Stimulated activated CD8-positive, alpha-beta memory T cell treated with anti-CD3 and anti-CD28 coated beads, Interleukin-12 subunit alpha, Interleukin-12 subunit beta, amount 100 ng/mL, for 24 hours (primary cell): ENCODE measurements around the gene ATF7.
"Not testable (repeated sequence)": the region's sequence is repeated elsewhere in the genome, so short reads cannot be mapped to it uniquely, and the experiment has no call there.

Experiments used
- DNase-seq: peaks from one replicate; pipeline ENCODE4 v3.0.0-alpha.2; 2020; ENCODE audit errors: extremely low read depth

Gene ATF7

DNA sequence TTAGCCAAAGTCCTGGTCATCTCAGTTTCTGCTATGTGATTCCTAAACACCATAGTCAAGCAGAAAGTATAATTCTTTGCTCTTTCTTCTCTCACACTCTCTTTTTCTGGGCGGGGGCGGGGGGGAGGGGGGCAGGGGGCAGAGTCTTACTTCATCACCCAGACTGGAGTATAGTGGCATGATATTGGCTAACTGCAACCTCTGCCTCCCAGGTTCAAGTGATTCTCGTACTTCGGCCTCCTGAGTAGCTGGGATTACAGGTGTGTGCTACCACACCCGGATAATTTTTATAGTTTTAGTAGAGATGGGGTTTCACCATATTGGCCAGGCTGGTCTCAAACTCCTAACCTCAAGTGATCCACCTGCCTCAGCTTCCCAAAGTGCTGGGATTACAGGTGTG lies 60.8 kb downstream of the ATF7 start:
- not testable (repeated sequence) for DNase-seq

DNA sequence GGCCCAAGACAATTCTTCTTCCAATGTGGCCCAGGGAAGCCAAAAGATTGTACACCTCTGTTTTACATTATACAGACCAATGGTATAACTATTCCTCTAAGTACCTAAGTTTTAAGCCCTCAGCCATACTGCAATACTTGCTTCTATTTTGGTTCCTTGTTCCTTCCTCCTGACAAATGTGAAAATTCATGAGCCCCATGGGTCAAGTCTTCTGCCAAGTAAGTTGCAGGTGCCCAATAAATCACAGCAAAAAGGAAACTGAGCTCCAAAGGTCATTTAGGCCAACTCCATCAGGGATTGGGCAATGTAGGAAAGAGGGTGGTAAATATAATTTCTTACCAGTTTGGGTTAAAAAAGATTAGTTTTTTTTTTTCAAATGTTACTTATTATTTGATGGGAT lies 61.2 kb downstream of the ATF7 start:
- no peak for DNase-seq

DNA sequence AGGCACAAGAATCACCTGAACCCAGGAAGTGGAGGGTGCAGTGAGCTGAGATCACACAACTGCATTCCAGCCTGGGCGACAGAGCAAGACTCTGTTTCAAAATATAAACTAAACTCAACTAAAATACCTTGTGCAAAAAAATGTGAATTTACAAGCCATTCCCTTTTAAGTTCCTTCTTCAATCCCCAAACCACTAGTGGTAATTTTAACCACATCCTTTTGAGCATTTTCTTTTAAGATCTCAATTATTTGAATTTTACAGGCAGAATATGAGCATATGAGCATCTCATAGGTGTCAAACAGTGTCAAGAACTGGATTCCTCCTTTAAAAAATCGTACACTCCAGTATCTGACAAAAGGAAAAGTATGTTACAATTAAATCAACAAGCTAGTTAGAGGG lies 61.9 kb downstream of the ATF7 start:
- no peak for DNase-seq

DNA sequence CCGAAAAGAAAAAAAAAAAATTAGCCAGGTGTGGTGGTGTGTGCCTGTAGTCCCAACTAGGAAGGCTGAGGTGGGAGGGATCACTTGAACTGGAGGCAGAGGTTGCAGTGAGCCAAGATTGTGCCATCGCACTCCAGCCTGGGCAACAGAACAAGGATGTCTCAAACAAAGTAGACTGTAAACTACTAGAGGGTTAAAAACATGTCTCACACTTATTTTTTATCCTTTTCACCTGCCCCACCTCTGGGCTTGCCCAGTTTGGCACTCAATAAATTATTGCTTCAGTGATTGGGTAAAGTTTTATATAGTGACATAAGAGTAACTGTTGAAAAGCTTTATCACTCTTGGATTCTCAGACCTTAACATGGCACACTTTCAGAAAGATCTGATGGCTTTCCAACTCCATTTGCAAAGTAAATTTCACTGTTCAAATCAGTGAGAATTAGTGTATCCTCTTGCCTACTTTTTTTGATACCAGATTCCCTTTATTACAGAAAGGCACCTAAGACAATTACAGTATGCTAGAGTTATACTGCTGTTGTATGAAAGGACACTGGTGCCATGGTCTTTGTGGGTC lies 62.6 kb downstream of the ATF7 start:
- DNase-seq: no peak

DNA sequence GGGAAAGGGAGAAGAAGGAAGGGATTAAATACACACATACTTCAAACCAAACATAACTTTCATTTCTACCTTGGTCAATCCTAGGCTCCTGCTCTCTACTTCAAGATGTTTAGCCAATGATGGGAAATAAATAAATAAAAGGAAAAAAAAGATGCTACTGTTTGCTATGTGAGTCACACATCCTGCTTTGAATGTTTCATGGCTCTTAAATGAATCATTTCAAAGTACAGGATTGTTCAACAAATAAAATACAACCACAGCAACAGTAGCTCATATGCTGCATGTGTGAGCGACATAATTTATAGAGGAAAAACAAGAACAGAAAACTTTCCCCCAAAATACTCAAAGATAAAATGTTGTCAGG lies 64.6 kb downstream of the ATF7 start:
- no peak for DNase-seq

DNA sequence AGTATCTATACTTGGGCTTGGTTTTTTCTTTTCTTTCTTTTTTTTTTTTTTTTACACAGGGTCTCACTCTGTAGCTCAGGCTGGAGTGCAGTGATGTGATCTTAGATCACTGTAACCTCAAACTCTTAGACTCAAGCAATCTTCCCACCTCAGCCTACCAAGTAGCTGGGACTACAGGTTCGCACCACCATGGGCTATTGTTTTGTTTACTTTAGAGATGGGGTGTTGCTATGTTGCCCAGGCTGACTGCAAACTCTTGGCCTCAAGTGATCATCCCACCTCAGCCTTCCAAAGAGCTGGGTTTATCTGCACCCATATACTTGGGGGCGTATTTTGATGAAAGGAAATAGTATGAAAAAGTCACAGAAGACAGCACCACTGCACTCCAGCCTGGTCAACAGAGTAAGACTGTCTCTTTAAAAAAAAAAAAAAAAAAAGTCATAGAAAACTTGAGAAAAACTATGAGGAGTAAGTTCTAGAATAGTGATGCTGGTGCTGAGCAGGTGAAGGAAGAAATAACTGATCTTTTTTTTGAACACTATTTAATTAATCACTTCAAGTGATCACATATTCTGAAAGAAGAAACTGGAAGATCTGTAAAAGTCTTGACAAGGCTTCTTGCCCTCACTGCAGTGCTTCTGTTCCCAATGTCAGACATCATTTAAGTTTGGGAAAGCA lies 65.1 kb downstream of the ATF7 start:
- DNase-seq: no peak

DNA sequence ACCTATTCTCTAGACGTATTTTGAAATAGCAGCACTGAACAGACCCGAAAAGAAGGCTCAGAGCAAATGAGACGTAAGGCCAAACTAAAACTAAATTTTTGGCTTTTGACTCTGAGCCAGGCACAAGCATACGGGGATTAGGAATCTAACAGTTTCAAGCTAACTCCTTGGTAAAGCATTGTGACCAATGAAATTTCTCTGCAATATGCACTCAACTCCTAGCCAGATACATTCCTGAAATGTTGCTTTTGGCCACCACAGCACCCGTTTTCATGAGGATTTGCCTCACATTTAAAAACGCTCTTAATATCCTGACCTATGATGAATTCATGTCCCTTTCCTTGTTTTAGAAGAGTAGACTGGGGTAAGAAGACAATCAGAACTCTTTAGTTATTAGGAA lies 65.8 kb downstream of the ATF7 start:
- no peak for DNase-seq

DNA sequence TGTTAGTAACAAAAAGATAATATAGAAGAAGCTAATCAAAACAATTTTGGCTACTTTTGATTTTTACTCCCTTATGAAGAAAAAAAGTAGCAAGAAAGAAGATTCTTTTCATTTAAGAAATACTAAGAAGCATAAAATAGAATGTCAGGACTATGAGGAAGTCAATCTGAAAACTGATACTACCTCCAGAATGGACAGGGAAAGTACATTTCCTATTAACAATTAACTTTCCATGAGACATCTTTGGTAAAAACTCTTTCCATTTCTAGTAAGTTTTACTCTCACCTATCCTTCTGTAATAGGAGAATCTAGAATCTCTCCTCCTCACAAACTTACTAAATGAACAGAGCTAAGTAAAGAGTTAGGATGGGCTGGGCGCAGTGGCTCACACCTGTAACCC lies 67.6 kb downstream of the ATF7 start:
- no peak for DNase-seq

DNA sequence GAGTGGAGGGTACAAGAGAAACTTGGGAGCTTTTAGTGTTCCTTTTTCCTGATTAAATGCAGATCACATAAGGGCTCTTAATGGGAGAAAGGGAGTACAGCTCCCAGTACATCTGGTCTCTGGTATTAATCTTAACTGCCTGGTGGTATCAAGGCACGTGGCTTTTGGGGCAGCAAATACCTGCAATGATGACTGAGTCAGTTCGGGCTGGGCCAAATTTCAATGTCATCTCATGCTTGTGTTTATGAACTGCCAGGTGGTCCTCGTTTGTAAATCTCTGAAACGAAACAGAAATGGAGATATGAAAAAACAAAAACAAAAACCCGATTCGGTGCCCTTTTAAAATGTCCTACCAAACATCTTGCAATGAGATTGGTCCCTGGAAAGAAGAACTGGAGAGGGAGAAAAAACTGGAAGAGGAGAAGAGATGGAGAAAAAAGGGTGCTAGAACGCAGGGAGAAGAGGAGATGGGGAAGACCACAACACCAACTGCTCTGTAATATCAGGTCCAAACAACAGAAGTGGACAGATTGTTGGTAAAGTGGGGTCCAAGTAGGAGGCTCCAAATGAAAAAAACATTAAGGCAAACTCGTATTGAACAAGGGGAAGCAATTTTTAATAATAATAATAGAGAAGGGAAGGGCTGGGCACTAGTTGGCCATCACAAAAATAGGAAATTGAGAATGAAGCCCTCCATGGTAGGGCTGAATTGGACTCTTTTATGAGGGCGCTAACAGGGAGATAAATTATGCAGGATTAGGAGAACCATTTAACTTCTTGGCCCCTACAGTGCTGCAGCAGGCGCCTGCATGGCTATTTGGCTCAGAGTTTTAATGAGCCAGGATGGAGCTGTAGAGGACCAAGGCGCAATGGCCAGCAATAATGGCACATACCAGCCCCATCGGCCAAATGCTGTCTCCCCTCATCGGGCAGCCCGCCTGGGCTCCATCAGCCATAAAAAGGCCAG lies 73.5 kb downstream of the ATF7 start:
- no peak for DNase-seq

DNA sequence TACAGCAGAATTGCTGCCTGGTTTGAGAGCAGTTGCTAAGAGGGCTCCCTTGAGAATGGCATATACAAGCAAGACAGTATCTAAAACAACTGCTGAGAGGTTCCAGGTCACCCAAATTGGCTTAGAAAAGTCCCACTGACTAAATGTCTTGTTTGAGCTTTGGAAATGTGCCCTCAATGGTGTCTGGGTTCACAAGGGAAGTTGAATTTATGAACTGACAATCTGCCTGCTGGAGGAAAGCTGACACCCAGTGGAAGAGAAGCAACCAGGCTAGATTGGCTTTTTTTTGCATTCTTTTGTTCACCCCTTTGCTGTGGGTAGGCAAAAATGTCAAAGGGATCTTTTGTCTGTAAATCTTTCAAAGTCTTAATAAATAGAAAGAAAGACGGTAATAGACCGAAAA lies 74.3 kb downstream of the ATF7 start:
- DNase-seq: no peak

DNA sequence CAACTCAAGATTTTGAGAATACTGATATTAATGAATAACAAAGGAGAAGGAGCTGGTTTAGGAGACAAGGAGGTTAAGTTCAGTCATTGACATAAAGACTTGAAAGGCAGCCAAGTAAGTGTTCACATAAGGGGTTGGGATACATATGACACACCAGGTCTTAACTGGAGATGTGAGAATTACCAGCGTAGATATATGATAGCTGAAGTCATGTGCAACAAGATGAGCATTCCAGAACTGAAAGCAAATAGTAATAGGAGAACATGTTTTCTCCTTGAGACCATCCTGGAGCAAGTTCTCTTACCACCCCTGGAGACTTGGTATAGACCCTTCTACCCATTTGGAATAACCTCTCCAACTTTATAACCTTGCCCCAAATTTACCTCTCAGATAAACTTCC lies 75.6 kb downstream of the ATF7 start:
- DNase-seq: no peak

DNA sequence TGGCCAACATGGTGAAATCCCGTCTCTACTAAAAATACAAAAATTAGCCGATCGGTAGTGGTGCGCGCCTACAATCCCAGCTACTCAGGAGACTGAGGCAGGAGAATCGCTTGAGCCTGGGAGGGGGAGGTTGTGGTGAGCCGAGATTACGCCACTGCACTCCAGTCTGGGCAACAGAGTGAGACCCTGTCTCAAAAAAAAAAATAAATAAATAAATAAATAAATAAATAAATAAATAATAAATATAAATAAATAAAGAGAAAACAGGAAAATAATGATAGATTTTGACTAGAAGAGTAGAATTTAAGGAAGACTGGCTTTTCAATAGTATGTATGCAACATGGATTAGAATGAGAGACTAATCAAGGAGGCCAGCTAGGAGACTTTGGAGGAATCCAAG lies 76.1 kb downstream of the ATF7 start:
- not testable (repeated sequence) for DNase-seq

DNA sequence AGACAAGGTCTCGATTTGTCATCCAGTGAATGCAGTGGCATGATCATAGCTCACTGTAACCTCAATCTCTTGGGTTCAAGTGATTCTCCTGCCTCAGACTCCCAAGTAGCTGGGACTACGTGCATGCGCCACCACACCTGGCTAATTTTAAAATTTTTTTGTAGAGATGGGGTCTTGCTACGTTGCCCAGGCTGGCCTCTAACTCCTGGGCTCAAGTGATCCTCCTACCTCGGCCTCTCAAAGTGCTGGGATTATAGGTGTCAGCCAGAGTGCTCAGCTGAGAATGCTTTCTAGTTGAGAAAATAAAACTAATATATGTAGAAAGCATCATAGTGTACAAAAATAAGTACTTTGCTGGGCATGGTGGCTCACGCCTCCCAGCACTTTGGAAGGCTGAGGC lies 77.8 kb downstream of the ATF7 start:
- not testable (repeated sequence) for DNase-seq

DNA sequence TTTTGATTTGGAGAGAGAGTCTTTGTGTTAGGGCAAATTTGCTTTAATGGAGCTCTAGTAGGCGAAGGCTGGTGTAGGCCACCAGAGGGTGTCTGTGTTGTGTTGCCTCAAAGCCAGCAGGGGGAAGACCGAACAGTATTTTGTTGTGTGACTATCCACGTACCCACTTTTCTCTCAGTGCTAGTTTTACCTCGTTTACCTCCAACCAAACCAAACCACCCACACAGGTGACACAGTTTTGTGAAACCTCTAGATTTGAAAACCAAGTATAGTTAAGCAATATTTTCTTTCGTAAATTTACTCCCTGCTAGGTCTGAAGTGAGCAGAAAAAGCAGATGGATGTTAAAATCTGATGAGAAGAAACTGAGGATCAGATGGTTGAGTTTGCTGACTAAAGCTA lies 82.6 kb downstream of the ATF7 start:
- DNase-seq: no peak

DNA sequence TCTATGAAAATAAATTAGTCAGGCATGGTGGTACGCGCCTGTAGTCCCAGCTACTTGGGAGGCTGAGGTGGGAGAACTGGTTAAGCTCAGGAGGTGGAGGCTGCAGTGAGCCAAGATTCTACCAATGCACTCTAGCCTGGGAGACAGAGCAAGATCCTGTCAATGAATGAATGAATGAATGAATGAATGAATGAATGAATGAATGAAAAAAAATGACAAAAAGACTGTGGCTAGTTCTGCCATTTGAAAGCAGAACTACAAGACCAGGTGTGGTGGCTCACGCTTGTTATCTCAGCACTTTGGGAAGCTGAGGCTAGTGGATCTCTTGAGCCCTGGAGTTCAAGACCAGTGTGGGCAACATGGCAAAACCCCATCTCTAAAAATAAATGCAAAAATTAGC lies 86.7 kb downstream of the ATF7 start:
- DNase-seq: no peak

DNA sequence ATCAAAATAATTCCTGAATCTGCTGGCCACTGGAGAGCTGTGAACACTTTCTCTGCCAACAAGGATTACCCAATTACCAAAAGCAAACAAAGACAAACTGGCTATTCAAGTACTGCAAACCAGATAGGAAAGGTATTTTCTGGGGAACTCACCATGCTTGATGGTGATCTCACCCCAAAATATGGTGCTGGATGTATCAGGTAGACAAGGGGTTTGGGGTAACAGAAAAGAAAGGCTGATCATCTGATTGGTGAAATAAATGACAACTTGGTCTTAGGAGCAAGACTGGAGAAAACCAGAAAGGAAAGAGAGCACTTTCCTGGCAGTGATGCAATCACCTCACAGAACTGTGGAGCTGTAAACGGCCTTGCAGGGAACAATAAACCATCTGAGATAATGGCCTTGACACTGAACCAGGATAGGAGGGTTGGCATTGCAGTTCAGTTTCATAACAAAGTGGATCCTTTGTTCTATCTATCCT lies 87.9 kb downstream of the ATF7 start:
- no peak for DNase-seq

DNA sequence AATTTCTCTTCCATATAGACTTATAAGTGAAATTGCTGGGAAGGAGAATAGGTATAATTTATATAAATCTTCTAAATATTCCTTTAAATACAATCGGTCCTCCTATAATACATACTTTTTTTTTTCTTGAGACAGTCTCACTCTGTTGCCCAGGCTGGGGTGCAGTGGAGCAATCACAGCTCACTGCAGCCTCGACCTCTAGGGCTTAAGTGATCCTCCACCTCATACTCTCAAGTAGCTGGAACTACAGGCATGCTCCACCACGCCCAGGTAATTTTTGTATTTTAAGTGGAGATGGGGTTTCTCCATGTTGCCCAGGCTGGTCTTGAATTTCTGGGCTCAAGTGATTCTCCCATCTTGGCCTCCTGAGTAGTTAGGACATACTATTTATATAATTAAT lies 89.2 kb downstream of the ATF7 start:
- no peak for DNase-seq

DNA sequence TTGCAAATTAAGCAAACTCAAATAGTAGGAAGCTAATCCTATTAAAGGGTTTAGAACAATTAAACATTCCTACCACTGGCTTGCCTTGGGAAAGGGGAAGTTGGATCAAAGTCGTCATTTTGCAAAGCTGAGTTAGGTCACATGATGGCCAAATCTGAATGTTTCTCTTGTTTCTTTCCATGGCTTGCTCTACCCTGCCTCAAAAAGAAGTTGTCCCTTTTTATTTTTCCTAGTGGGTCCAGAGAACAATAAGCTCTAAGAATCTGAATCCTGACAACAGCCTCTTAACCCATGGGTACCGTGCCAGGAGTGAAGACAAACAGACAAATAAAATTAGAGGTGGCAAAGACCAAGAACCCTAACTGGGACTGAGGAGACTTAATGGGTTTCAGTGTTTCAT lies 92.7 kb downstream of the ATF7 start:
- DNase-seq: no peak

DNA sequence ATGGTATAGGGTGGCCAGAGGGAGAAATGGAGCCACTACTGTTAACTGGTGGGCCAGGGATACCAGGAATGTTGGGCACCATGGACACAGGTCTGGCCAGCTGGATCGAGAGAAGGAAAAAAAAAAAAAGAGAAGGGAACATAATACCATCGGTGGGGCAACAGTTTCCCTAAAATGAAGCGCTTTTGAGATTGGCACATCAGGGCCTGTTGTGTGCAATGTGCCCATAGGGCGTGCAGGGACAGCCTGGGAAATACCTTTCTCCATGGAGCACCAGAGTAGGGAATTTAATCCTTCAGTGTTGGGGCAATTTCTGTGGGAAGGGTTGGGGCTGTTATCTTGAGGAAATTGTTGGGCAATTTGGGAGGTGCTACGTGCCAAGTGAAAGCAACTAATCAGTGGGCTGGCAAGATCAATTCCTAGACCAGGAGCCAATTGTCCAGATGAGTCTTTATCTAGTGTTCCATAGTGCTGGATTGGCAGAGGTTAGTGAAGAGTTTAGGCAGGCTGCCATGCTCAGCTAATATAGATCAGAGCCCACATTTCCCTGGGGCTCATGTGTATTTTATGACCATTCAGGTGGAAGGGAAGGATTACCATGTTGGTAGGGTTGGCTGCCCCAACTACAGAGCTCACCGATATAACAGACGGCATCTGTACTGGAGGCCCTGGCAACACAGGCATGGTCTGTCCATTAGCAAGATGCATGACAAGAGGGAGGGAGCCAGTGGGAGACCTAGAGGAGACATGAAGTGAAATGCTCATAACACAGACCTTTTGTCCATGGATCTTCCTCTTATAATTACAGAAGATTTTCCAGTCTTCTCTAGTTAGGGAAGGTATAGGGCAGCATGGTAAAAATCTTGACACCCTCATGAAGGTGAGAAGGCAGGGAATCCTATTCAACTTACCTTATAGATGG lies 93.4 kb downstream of the ATF7 start:
- DNase-seq: no peak

DNA sequence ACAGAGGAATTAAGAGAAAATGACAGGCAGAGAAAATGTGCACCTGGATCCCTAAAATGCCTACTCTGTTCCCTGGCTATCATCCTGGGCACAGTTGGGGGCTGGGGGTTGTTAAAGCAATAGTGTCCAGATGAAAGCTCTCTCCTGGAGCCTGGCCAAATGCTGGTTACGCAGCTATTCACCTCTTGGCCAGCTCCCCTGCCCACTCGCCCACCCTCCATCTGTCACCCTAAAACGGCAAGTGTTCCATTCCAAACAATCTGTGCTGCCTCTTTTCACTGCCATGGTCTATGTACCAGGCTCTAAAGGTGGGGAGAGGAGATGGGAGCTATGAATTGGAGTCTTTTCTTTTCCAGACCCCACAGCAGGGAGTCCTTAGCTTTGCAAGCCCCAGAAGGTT lies 94.2 kb downstream of the ATF7 start:
- no peak for DNase-seq

DNA sequence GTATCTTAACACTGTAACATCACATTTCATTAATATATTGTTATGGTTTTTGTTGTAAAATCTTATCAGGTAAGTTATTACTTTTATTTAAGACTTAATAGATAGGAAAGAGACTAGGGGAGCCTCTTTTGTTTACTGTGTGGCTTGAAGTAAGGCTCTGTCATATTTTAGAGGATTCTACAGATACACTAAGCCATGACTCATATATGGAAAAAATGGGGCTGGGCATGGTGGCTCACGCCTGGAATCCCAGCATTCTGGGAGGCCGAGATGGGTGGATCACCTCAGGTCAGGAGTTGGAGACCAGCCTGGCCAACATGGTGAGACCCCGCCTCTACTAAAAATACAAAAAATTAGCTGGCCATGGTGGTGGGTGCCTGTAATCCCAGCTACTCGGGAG lies 95.3 kb downstream of the ATF7 start:
- no peak for DNase-seq

DNA sequence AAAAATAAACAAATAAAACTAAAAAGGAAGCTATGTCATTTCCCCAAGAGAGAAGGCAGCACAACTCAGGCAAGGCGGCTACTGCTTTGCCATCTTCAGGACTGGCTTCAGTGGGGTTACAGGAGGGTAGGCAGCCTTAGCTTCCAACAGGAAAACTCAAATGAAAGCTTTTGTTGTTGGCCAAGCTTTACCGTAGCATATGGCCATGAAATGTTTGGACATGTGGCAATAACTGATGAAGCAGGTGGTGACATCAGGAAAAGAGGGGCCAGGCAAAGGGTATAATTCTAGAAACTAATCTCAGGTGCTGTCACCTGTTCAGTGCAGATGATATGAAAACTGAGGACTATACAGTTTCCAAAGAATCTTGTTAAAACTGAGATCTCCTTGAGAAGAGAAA lies 96.1 kb downstream of the ATF7 start:
- DNase-seq: no peak
